H9 (cell line): ENCODE data around the gene FAF1. TPM values are rescaled to one million over a fixed set of nuclear protein-coding genes. Genes with fewer than 3 reads are reported as not detected.

Experiments
- DNase-seq: peaks from one replicate; pipeline ENCODE4 v3.0.0-alpha.2; 2017
- H2AFZ ChIP-seq: one replicate; pipeline ENCODE4 v1.6.1; 2013; ENCODE audit warnings: mild to moderate bottlenecking, low read length, control low read depth, moderate library complexity
- H2AK5ac ChIP-seq: 2 replicates; pipeline ENCODE4 v1.6.1; 2013; ENCODE audit warnings: low read length, control low read depth, mixed read lengths; ENCODE audit not compliant: insufficient read length
- H2BK120ac ChIP-seq: one replicate; pipeline ENCODE4 v1.6.1; 2013; ENCODE audit warnings: low read depth, mild to moderate bottlenecking, low read length, control low read depth, inconsistent platforms; ENCODE audit not compliant: poor library complexity, severe bottlenecking
- H2BK12ac ChIP-seq: 2 replicates; pipeline ENCODE4 v1.6.1; 2013; ENCODE audit warnings: low read length, control low read depth, mixed read lengths, low read depth; ENCODE audit not compliant: insufficient read length
- H2BK15ac ChIP-seq: 2 replicates; pipeline ENCODE4 v1.6.1; 2013; ENCODE audit warnings: low read depth, low read length, control low read depth
- H2BK20ac ChIP-seq: one replicate; pipeline ENCODE4 v1.6.1; 2013; ENCODE audit warnings: low read depth, mild to moderate bottlenecking, low read length, control low read depth, inconsistent platforms; ENCODE audit not compliant: poor library complexity, severe bottlenecking
- H2BK5ac ChIP-seq: 2 replicates; pipeline ENCODE4 v1.6.1; 2013; ENCODE audit warnings: low read length, control low read depth, mixed read lengths; ENCODE audit not compliant: insufficient read length
- H3K14ac ChIP-seq: 2 replicates; pipeline ENCODE4 v1.6.1; 2013; ENCODE audit warnings: low read length, control low read depth; ENCODE audit not compliant: insufficient read depth
- H3K18ac ChIP-seq: 2 replicates; pipeline ENCODE4 v1.6.1; 2013; ENCODE audit warnings: low read depth, mild to moderate bottlenecking, mixed read lengths, low read length, control low read depth; ENCODE audit not compliant: insufficient read length
- H3K23ac ChIP-seq: 2 replicates; pipeline ENCODE4 v1.6.1; 2013; ENCODE audit warnings: low read length, control low read depth, mixed read lengths, low read depth; ENCODE audit not compliant: insufficient read length
- H3K23me2 ChIP-seq: 2 replicates; pipeline ENCODE4 v1.6.1; 2013; ENCODE audit warnings: low read depth, mild to moderate bottlenecking, mixed read lengths, low read length, control low read depth; ENCODE audit not compliant: insufficient read length, poor library complexity, severe bottlenecking
- H3K27ac ChIP-seq: 2 replicates; pipeline ENCODE4 v1.5.1; 2013; ENCODE audit warnings: low read length, control low read depth, mixed read lengths, low read depth; ENCODE audit not compliant: insufficient read length
- H3K27me3 ChIP-seq: 2 replicates; pipeline ENCODE4 v1.6.1; 2013; ENCODE audit warnings: low read length, control low read depth, inconsistent platforms; ENCODE audit not compliant: insufficient read depth
- H3K4ac ChIP-seq: 2 replicates; pipeline ENCODE4 v1.6.1; 2013; ENCODE audit warnings: low read depth, mild to moderate bottlenecking, control low read depth, inconsistent platforms, low read length, moderate library complexity
- H3K4me1 ChIP-seq: 2 replicates; pipeline ENCODE4 v1.6.1; 2013; ENCODE audit warnings: low read length, control low read depth, inconsistent platforms; ENCODE audit not compliant: insufficient read depth
- H3K4me2 ChIP-seq: 2 replicates; pipeline ENCODE4 v1.6.1; 2013; ENCODE audit warnings: low read length, control low read depth, mixed read lengths; ENCODE audit not compliant: insufficient read length, insufficient read depth
- H3K56ac ChIP-seq: 2 replicates; pipeline ENCODE4 v1.6.1; 2013; ENCODE audit warnings: low read depth, mild to moderate bottlenecking, mixed read lengths, low read length, control low read depth; ENCODE audit not compliant: insufficient read length
- H3K79me1 ChIP-seq: 2 replicates; pipeline ENCODE4 v1.6.1; 2013; ENCODE audit warnings: low read depth, mild to moderate bottlenecking, moderate library complexity, low read length, control low read depth, inconsistent platforms; ENCODE audit not compliant: insufficient read depth, poor library complexity, severe bottlenecking
- H3K79me2 ChIP-seq: 2 replicates; pipeline ENCODE4 v1.6.1; 2013; ENCODE audit warnings: low read length, control low read depth, inconsistent platforms; ENCODE audit not compliant: insufficient read depth
- H3K9ac ChIP-seq: 2 replicates; pipeline ENCODE4 v1.6.1; 2013; ENCODE audit warnings: low read length, control low read depth, mixed read lengths; ENCODE audit not compliant: insufficient read length; ENCODE audit errors: extremely low read depth
- H3K9me3 ChIP-seq: one replicate; pipeline ENCODE4 v1.6.1; 2013; ENCODE audit warnings: low read depth, low read length, inconsistent platforms; ENCODE audit not compliant: control insufficient read depth
- H3T11ph ChIP-seq: one replicate; pipeline ENCODE4 v1.6.1; 2013; ENCODE audit warnings: mild to moderate bottlenecking, low read length, control low read depth, inconsistent platforms
- H4K20me1 ChIP-seq: one replicate; pipeline ENCODE4 v1.6.1; 2013; ENCODE audit not compliant: control insufficient read depth, insufficient read length, insufficient read depth
- H4K5ac ChIP-seq: 2 replicates; pipeline ENCODE4 v1.6.1; 2013; ENCODE audit warnings: low read depth, mild to moderate bottlenecking, mixed read lengths, low read length, control low read depth; ENCODE audit not compliant: insufficient read length
- H4K8ac ChIP-seq: replicated peaks from 2 replicates; pipeline ENCODE4 v1.6.1; 2013; ENCODE audit warnings: low read length, control low read depth, mixed read lengths, low read depth; ENCODE audit not compliant: insufficient read length
- H4K91ac ChIP-seq: 2 replicates; pipeline ENCODE4 v1.6.1; 2013; ENCODE audit warnings: low read depth, mild to moderate bottlenecking, moderate library complexity, mixed read lengths, low read length, control low read depth; ENCODE audit not compliant: insufficient read length
- H3K27ac Mint-ChIP-seq, 3 experiments: 2 replicates in 2 of 3; 3 replicates in 1 of 3; pipeline ENCODE4 v1.8.0; 2020 to 2021; ENCODE audit warnings: mixed read lengths in 3 of 3, mild to moderate bottlenecking in 1 of 3, moderate library complexity in 1 of 3
- H3K27me3 Mint-ChIP-seq: 2 replicates; pipeline ENCODE4 v1.8.0; 2021; ENCODE audit warnings: low read depth, mild to moderate bottlenecking, moderate library complexity, mixed read lengths
- H3K36me3 Mint-ChIP-seq, 3 experiments: 2 replicates in 2 of 3; 3 replicates in 1 of 3; pipeline ENCODE4 v1.8.0; 2020 to 2021; ENCODE audit warnings: low read depth in 3 of 3, mixed read lengths in 3 of 3; ENCODE audit not compliant: insufficient read depth in 1 of 3
- H3K4me1 Mint-ChIP-seq, 2 experiments: 2 replicates each; pipeline ENCODE4 v1.8.0; 2020; ENCODE audit warnings: mixed read lengths in 2 of 2
- H3K4me3 Mint-ChIP-seq, 2 experiments: 2 replicates in 1 of 2; 3 replicates in 1 of 2; pipeline ENCODE4 v1.8.0; 2020 to 2021; ENCODE audit warnings: mild to moderate bottlenecking in 2 of 2, mixed read lengths in 2 of 2, moderate library complexity in 1 of 2
- H3K9me3 Mint-ChIP-seq, 2 experiments: 2 replicates in 1 of 2; 3 replicates in 1 of 2; pipeline ENCODE4 v1.8.0; 2020; ENCODE audit warnings: mild to moderate bottlenecking in 2 of 2, mixed read lengths in 2 of 2, moderate library complexity in 1 of 2
- CTCF ChIP-seq: fragments of 200-600 bp; sonication (generic); conservative IDR thresholded peaks from 3 replicates; pipeline ENCODE4 v1.8.0; 2021; ENCODE audit warnings: antibody characterized with exemption, mild to moderate bottlenecking
- WGBS: extraction: QIAGEN DNeasy Blood & Tissue Kit; methylation state at CpG from one replicate; pipeline ENCODE4 v1.1.7; 2013; ENCODE audit warnings: missing lambda C conversion rate, low lambda C conversion rate, mixed read lengths; ENCODE audit not compliant: insufficient read length; ENCODE audit errors: extremely low coverage; 5-methylcytosine and 5-hydroxymethylcytosine counted together
- total RNA-seq: library from RNA; stranded (reverse); gene quantifications from 2 replicates; pipeline ENCODE4 v1.2.1, GENCODE V29; 2021

Gene FAF1
- total RNA-seq, 1 experiment from 2014 or later, result 60.8 TPM

- TF ChIP-seq CTCF, result no peak
These were observed 368.5 kb downstream of the FAF1 start for GRCh38 chr1:50591598-50591997.

More at GRCh38 chr1:50591598-50591997, 368.5 kb downstream of the FAF1 start:
- Histone ChIP-seq H4K91ac (no peak overlapping the region), H3T11ph (no peak overlapping the region), H3K9ac (no peak overlapping the region), H3K18ac (no peak overlapping the region), H4K8ac (no peak overlapping the region), H2AK5ac (no peak overlapping the region), H3K14ac (no peak overlapping the region), H2BK12ac (no peak overlapping the region), H3K4me1 (no peaks in the 10 kb centered on the region), H2AFZ (no peak overlapping the region), H3K79me2 (no peaks in the 10 kb centered on the region), H2BK20ac (no peak overlapping the region), H2BK5ac (no peak overlapping the region), H3K27me3 (no peaks in the 10 kb centered on the region), H3K23me2 (no peaks in the 10 kb centered on the region), H3K27ac (no peak overlapping the region), H4K20me1 (no peaks in the 10 kb centered on the region), H2BK15ac (no peak overlapping the region), H2BK120ac (no peak overlapping the region), H4K5ac (no peak overlapping the region), H3K79me1 (no peaks in the 10 kb centered on the region), H3K23ac (no peak overlapping the region), H3K9me3 (no peaks in the 10 kb centered on the region), H3K56ac (no peak overlapping the region), H3K4ac (no peak overlapping the region), H3K4me2 (no peak overlapping the region)
- Mint-ChIP-seq H3K9me3 (no peaks in the 10 kb centered on the region), H3K27me3 (no peaks in the 10 kb centered on the region), H3K4me1 (peaks cover 5 to 8% of the 10 kb centered on the region in 2 experiments), H3K36me3 (peaks cover 0 to 6% (median 4%) of the 10 kb centered on the region in 3 experiments; a peak in 3 of 7 replicates), H3K4me3 (no peak overlapping the region), H3K27ac (no peak overlapping the region)
- no peak for DNase-seq
- WGBS, result 100% methylated on average over 1 of the region's 4 CpGs
